Kidney (tissue), 14 donors: ENCODE measurements around the gene STMND1. TPM values are rescaled to one million over a fixed set of nuclear protein-coding genes. Genes with fewer than 3 reads are reported as not detected.

ENCODE experiments used
- DNase-seq, 5 donors: peaks; one replicate each; pipeline ENCODE4 v3.0.0-alpha.2; 2013 to 2020
- FAIRE-seq: peaks from 2 replicates; lab custom pipeline; 2012; peaks lifted over from hg19 to GRCh38; lab: Jason Lieb, UNC
- H3K27ac ChIP-seq, 2 donors: one replicate each; pipeline ENCODE4 v1.7.0; 2013; ENCODE audit warnings: low read depth in 2 of 2, low read length in 2 of 2, inconsistent platforms in 1 of 2
- H3K27me3 ChIP-seq: one replicate; pipeline ENCODE4 v1.7.1; 2013; ENCODE audit warnings: low read length, inconsistent platforms; ENCODE audit not compliant: control insufficient read depth, insufficient read depth
- H3K36me3 ChIP-seq, 3 donors: one replicate each; pipeline versions ENCODE4 v1.7.0 to v1.7.1; 2013; ENCODE audit warnings: low read length in 3 of 3, control low read depth in 1 of 3, inconsistent platforms in 1 of 3; ENCODE audit not compliant: insufficient read depth in 3 of 3, control insufficient read depth in 2 of 3
- H3K4me1 ChIP-seq, 3 donors: one replicate each; pipeline versions ENCODE4 v1.7.0 to v1.7.1; 2013; ENCODE audit warnings: low read length in 3 of 3, inconsistent platforms in 1 of 3, low read depth in 1 of 3; ENCODE audit not compliant: control insufficient read depth in 2 of 3, insufficient read depth in 2 of 3
- H3K4me3 ChIP-seq, 3 donors: one replicate each; pipeline versions ENCODE4 v1.7.0 to v1.8.1; 2013; ENCODE audit warnings: low read length in 3 of 3, control low read depth in 1 of 3, inconsistent platforms in 1 of 3
- H3K9ac ChIP-seq, 3 donors: one replicate each; pipeline versions ENCODE4 v1.7.0 to v1.7.1; 2013; ENCODE audit warnings: low read length in 3 of 3, control low read depth in 1 of 3, inconsistent platforms in 1 of 3
- H3K9me3 ChIP-seq, 3 donors: one replicate each; pipeline versions ENCODE4 v1.7.0 to v1.7.1; 2013; ENCODE audit warnings: low read length in 3 of 3, control low read depth in 1 of 3, inconsistent platforms in 1 of 3; ENCODE audit not compliant: control insufficient read depth in 2 of 3, insufficient read depth in 1 of 3
- intact Hi-C: fragments of 100-400 bp; cut with DNase I; formaldehyde crosslinking; loops from one replicate; pipeline ENCODE4 v1.11.1; 2022
- polyA plus RNA-seq: library from polyadenylated mRNA; stranded (reverse); fragments of 350-450 nt; fragmentation: Illumina TruSeq; extraction: RNeasy Lipid Tissue Mini Kit (QIAGEN cat#74804); gene quantifications from one replicate; pipeline ENCODE4 v1.2.3, GENCODE V29; 2014; ENCODE audit warnings: low read depth, low replicate concordance; ENCODE audit not compliant: insufficient read depth
- total RNA-seq: library from RNA; stranded (reverse); fragmentation: NEBNext Ultra II Directional; extraction: Animal tissue kit (Norgen Biotek cat#: 25700); gene quantifications from one replicate; pipeline ENCODE4 v1.2.1, GENCODE V29; 2021
- TF ChIP-seq, protein P1 (sequence below): IDR thresholded peaks from 3 replicates; pipeline ENCODE4 v1.5.1; 2012; ENCODE audit warnings: mild to moderate bottlenecking, moderate library complexity, borderline replicate concordance; ENCODE audit not compliant: insufficient read depth; ENCODE audit errors: extremely low read depth
- donor health status: control.
- donor health status: control.
- donor health status: control.
- donor health status: control.
- donor health status: control.
- donor health status: DM: yes; HTN: yes; CAD: no.
- donor health status: Normal renal cell carcinoma (clear cell type).

STMND1 gene
- total and polyA plus RNA-seq, 2 donors from 2014 or later: not detected

- no peaks in the 10 kb centered on the region for H3K27me3 ChIP-seq
- no peak overlapping the region for H3K4me3 ChIP-seq
- H3K27ac ChIP-seq: no peak overlapping the region
- intact Hi-C loops: no loop called here
- no peak overlapping the region for H3K9ac ChIP-seq
- H3K4me1 ChIP-seq: no peaks in the 10 kb centered on the region
- FAIRE-seq: no peak
- H3K36me3 ChIP-seq: no peaks in the 10 kb centered on the region
- TF ChIP-seq, protein P1, sequence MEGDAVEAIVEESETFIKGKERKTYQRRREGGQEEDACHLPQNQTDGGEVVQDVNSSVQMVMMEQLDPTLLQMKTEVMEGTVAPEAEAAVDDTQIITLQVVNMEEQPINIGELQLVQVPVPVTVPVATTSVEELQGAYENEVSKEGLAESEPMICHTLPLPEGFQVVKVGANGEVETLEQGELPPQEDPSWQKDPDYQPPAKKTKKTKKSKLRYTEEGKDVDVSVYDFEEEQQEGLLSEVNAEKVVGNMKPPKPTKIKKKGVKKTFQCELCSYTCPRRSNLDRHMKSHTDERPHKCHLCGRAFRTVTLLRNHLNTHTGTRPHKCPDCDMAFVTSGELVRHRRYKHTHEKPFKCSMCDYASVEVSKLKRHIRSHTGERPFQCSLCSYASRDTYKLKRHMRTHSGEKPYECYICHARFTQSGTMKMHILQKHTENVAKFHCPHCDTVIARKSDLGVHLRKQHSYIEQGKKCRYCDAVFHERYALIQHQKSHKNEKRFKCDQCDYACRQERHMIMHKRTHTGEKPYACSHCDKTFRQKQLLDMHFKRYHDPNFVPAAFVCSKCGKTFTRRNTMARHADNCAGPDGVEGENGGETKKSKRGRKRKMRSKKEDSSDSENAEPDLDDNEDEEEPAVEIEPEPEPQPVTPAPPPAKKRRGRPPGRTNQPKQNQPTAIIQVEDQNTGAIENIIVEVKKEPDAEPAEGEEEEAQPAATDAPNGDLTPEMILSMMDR: no peak
- peak in 2 of 5 donors; percentile 35 to 57 for DNase-seq
- H3K9me3 ChIP-seq: no peaks in the 10 kb centered on the region
Observed at GRCh38 chr6:17096096-17096495, 5.8 kb upstream of the STMND1 start.

- H3K36me3 ChIP-seq: no peaks in the 10 kb centered on the region
- no peaks in the 10 kb centered on the region for H3K4me1 ChIP-seq
- no peak for DNase-seq
- no peaks in the 10 kb centered on the region for H3K27me3 ChIP-seq
- TF ChIP-seq, protein P1: no peak
- H3K4me3 ChIP-seq: no peak overlapping the region
- no peak for FAIRE-seq
- H3K9ac ChIP-seq: no peak overlapping the region
- no peak overlapping the region for H3K27ac ChIP-seq
- H3K9me3 ChIP-seq: no peaks in the 10 kb centered on the region
- intact Hi-C loops: no loop called here
Observed at GRCh38 chr6:17096652-17097051, 5.2 kb upstream of the STMND1 start.

GRCh38 chr6:17097982-17098381 lies 3.9 kb upstream of the STMND1 start:
- H3K4me1 ChIP-seq: no peaks in the 10 kb centered on the region
- intact Hi-C loops: no loop called here
- H3K27me3 ChIP-seq: peaks cover 7% of the 10 kb centered on the region
- no peak overlapping the region for H3K4me3 ChIP-seq
- no peaks in the 10 kb centered on the region for H3K36me3 ChIP-seq
- no peak overlapping the region for H3K9ac ChIP-seq
- H3K9me3 ChIP-seq: no peaks in the 10 kb centered on the region
- TF ChIP-seq, protein P1: no peak
- DNase-seq: no peak
- no peak for FAIRE-seq
- H3K27ac ChIP-seq: no peak overlapping the region

DNA sequence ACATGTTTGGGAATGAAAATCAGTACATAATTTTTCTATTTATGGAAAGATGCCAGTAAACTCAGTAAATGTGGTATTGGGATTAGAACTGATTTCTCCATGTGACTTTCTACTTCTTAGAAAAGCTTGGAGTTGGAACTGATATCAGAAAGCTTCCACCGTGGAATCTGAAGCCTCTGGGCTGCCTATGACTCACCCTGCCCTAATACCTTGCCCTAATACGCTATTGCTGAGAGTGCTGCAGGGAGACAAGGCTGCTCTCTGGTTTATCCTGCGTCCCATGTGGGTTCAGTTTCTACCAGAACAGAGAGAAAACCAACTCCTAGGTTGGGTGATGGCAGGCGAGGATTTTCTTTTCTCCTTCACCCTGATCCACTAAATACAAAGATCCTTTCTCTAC lies 3.3 kb upstream of the STMND1 start:
- H3K9me3 ChIP-seq: no peaks in the 10 kb centered on the region
- H3K27me3 ChIP-seq: peaks cover 7% of the 10 kb centered on the region
- no peak overlapping the region for H3K9ac ChIP-seq
- H3K27ac ChIP-seq: no peak overlapping the region
- H3K4me1 ChIP-seq: no peaks in the 10 kb centered on the region
- no peaks in the 10 kb centered on the region for H3K36me3 ChIP-seq
- no peak for FAIRE-seq
- H3K4me3 ChIP-seq: no peak overlapping the region
- intact Hi-C loops: no loop called here
- no peak for DNase-seq
- TF ChIP-seq, protein P1: no peak
